T-cell (primary cell): ENCODE data around the gene KRTAP20-2. TPM values are rescaled to one million over a fixed set of nuclear protein-coding genes. Genes with fewer than 3 reads are reported as not detected.

ENCODE experiments used
- ATAC-seq, 4 experiments: fragments of 200-7000 bp in 3 of 4; fragments of 150-1000 bp in 1 of 4; cut with Tn5 transposase; replicated peaks in 1 of 4; 1 replicate in 3 of 4; 2 replicates in 1 of 4; pipeline ENCODE4 v1.10.0; 2021; ENCODE audit warnings: moderate library complexity in 3 of 4, mild to moderate bottlenecking in 2 of 4, moderate number of reproducible peaks in 1 of 4
- CTCF ChIA-PET, 2 donors: fragments of 300-600 bp; sonication (Branson Sonifier 250); formaldehyde crosslinking; loops; one replicate each; lab custom pipeline; 2022; ENCODE audit warnings: antibody characterized with exemption in 2 of 2; lab: Charles Lee
- POLR2A ChIA-PET, 2 donors: fragments of 300-600 bp; sonication (Branson Sonifier 250); formaldehyde crosslinking; loops; one replicate each; lab custom pipeline; 2022; ENCODE audit warnings: antibody characterized with exemption in 2 of 2; lab: Charles Lee
- DNase-seq, 35 experiments: peaks; one replicate each; pipeline versions ENCODE4 v3.0.0 to v3.0.0-alpha.2; 2013 to 2023
- H3K27ac ChIP-seq: one replicate; pipeline ENCODE4 v1.5.1; 2013; ENCODE audit warnings: low read length
- H3K27me3 ChIP-seq, 2 experiments: replicated peaks in 1 of 2; 1 replicate in 1 of 2; 2 replicates in 1 of 2; pipeline versions ENCODE4 v1.6.1 to v1.7.0; 2013; ENCODE audit warnings: low read length in 1 of 2, mixed read lengths in 1 of 2; ENCODE audit not compliant: control insufficient read depth in 2 of 2, insufficient read depth in 2 of 2; ENCODE audit errors: extremely low read depth in 1 of 2
- H3K36me3 ChIP-seq, 2 donors: 1 replicate in 1 of 2; 2 replicates in 1 of 2; pipeline versions ENCODE4 v1.6.1 to v1.7.0; 2013; ENCODE audit warnings: low read length in 1 of 2; ENCODE audit not compliant: control insufficient read depth in 2 of 2, insufficient read depth in 1 of 2; ENCODE audit errors: extremely low read depth in 1 of 2
- H3K4me1 ChIP-seq, 2 experiments: 1 replicate in 1 of 2; 2 replicates in 1 of 2; pipeline versions ENCODE4 v1.6.1 to v1.7.0; 2013; ENCODE audit warnings: low read length in 2 of 2, mixed read lengths in 1 of 2; ENCODE audit not compliant: insufficient read depth in 2 of 2, control insufficient read depth in 1 of 2; ENCODE audit errors: extremely low read depth in 1 of 2
- H3K4me3 ChIP-seq, 2 donors: 1 replicate in 1 of 2; 2 replicates in 1 of 2; pipeline versions ENCODE4 v1.5.1 to v1.7.0; 2013; ENCODE audit warnings: mild to moderate bottlenecking in 2 of 2, low read length in 1 of 2, moderate library complexity in 1 of 2; ENCODE audit not compliant: control insufficient read depth in 1 of 2; ENCODE audit errors: extremely low read depth in 1 of 2
- H3K9me3 ChIP-seq: 2 replicates; pipeline ENCODE4 v1.7.0; 2013
- H3K27ac Mint-ChIP-seq, 2 donors: one replicate each; pipeline ENCODE4 v1.8.0; 2020 to 2021; ENCODE audit warnings: mild to moderate bottlenecking in 2 of 2, mixed read lengths in 2 of 2
- H3K27me3 Mint-ChIP-seq, 2 donors: one replicate each; pipeline ENCODE4 v1.8.0; 2021 to 2022; ENCODE audit warnings: mixed read lengths in 2 of 2
- H3K36me3 Mint-ChIP-seq: one replicate; pipeline ENCODE4 v1.8.0; 2021; ENCODE audit warnings: mixed read lengths
- H3K4me1 Mint-ChIP-seq, 3 donors: one replicate each; pipeline ENCODE4 v1.8.0; 2020 to 2022; ENCODE audit warnings: mixed read lengths in 3 of 3, mild to moderate bottlenecking in 1 of 3
- H3K4me3 Mint-ChIP-seq, 3 donors: one replicate each; pipeline ENCODE4 v1.8.0; 2020 to 2022; ENCODE audit warnings: mild to moderate bottlenecking in 3 of 3, mixed read lengths in 3 of 3, moderate library complexity in 3 of 3
- H3K9me3 Mint-ChIP-seq, 3 donors: one replicate each; pipeline ENCODE4 v1.8.0; 2020 to 2022; ENCODE audit warnings: mixed read lengths in 3 of 3
- WGBS: methylation state at CpG from one replicate; pipeline ENCODE4 v1.1.5; 2013; ENCODE audit warnings: missing lambda C conversion rate; ENCODE audit not compliant: insufficient coverage; 5-methylcytosine and 5-hydroxymethylcytosine counted together
- total RNA-seq, 35 experiments: library from RNA in 6 of 35; stranded (reverse) in 6 of 35; fragments of 120-200 nt in 1 of 35; gene quantifications; one replicate each; pipeline versions ENCODE4 v1.2.1 to v1.2.4 and lab custom pipeline; 2013 to 2026

The KRTAP20-2 gene
- total RNA-seq, 5 donors from 2014 or later (not counting 1 experiment from before 2014, with no cell fraction given): not detected

DNA sequence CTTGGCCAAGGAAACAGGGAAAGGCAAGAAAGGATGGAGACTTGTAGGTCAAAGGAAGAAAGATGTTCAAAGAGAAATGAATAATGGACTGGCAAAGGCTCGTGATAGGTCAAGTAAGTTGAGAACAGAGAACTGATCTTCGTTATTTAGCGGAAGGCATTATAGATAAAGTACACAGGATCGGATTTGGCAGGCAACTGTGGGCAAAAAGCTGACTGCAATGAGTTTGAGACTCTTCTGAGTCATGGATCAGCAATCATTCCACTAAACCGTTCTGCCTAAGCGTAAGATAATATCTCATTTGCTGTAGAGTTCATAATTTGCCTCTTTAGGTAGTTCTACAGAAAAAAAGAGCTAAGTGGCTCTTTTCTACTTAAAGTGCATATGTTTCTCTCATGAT, 49.5 kb downstream of the KRTAP20-2 start:
- no peaks in the 10 kb centered on the region for H3K27me3 ChIP-seq
- no peak for ATAC-seq
- no peaks in the 10 kb centered on the region for H3K9me3 Mint-ChIP-seq
- 76% methylated on average over 6 of the region's 6 CpGs for WGBS
- H3K4me1 ChIP-seq: no peaks in the 10 kb centered on the region
- H3K36me3 Mint-ChIP-seq: no peaks in the 10 kb centered on the region
- no peaks in the 10 kb centered on the region for H3K36me3 ChIP-seq
- ChIA-PET POLR2A (no interaction called here), CTCF (no interaction called here)
- no peak overlapping the region for H3K4me3 Mint-ChIP-seq
- H3K27ac ChIP-seq: no peak overlapping the region
- no peaks in the 10 kb centered on the region for H3K27me3 Mint-ChIP-seq
- H3K4me3 ChIP-seq: no peak overlapping the region
- no peaks in the 10 kb centered on the region for H3K4me1 Mint-ChIP-seq
- no peak for DNase-seq
- no peak overlapping the region for H3K27ac Mint-ChIP-seq
- H3K9me3 ChIP-seq: no peaks in the 10 kb centered on the region

Other genes with a start within 250 kb of the KRTAP20-2 start
- gene KRTAP13-1, start 239.2 kb upstream of the KRTAP20-2 start, total RNA-seq: not detected
- not detected for gene KRTAP13-3, start 209.3 kb upstream of the KRTAP20-2 start, total RNA-seq
- gene KRTAP13-4, start 205.0 kb upstream of the KRTAP20-2 start, total RNA-seq: not detected
- gene KRTAP15-1, start 194.9 kb upstream of the KRTAP20-2 start, total RNA-seq: not detected
- gene KRTAP19-1, start 154.8 kb upstream of the KRTAP20-2 start, total RNA-seq: not detected
- gene KRTAP19-2, start 147.8 kb upstream of the KRTAP20-2 start, total RNA-seq: not detected
- not detected for gene KRTAP19-3, start 143.2 kb upstream of the KRTAP20-2 start, total RNA-seq
- not detected for gene KRTAP19-4, start 138.0 kb upstream of the KRTAP20-2 start, total RNA-seq
- not detected for gene KRTAP19-5, start 133.1 kb upstream of the KRTAP20-2 start, total RNA-seq
- not detected for gene KRTAP19-6, start 93.3 kb upstream of the KRTAP20-2 start, total RNA-seq
- gene KRTAP19-7, start 73.9 kb upstream of the KRTAP20-2 start, total RNA-seq: not detected
- gene KRTAP22-2, start 44.8 kb upstream of the KRTAP20-2 start, total RNA-seq: not detected
- not detected for gene KRTAP6-3, start 42.8 kb upstream of the KRTAP20-2 start, total RNA-seq
- not detected for gene KRTAP6-2, start 36.3 kb upstream of the KRTAP20-2 start, total RNA-seq
- not detected for gene KRTAP22-1, start 34.1 kb upstream of the KRTAP20-2 start, total RNA-seq
- not detected for gene KRTAP6-1, start 21.3 kb upstream of the KRTAP20-2 start, total RNA-seq
- not detected for gene KRTAP20-1, start 18.8 kb upstream of the KRTAP20-2 start, total RNA-seq
- not detected for gene KRTAP20-4, start 14.6 kb upstream of the KRTAP20-2 start, total RNA-seq
- gene KRTAP20-3, start 7.7 kb downstream of the KRTAP20-2 start, total RNA-seq: not detected
- not detected for gene KRTAP21-3, start 83.6 kb downstream of the KRTAP20-2 start, total RNA-seq
- not detected for gene KRTAP21-2, start 112.1 kb downstream of the KRTAP20-2 start, total RNA-seq
- not detected for gene KRTAP21-1, start 120.2 kb downstream of the KRTAP20-2 start, total RNA-seq
- gene KRTAP8-1, start 178.1 kb downstream of the KRTAP20-2 start, total RNA-seq: not detected
- gene KRTAP7-1, start 194.6 kb downstream of the KRTAP20-2 start, total RNA-seq: not detected
- not detected for gene KRTAP11-1, start 246.4 kb downstream of the KRTAP20-2 start, total RNA-seq